Hypothalamus (tissue), 51 donors: ENCODE results near the gene INTS11.

Experiments
- DNase-seq, 51 donors: peaks; one replicate each; lab custom pipeline; 2025; lab: John Stamatoyannopoulos, UW

Gene INTS11

GRCh38 chr1:1358433-1359271 lies 34.2 kb upstream of the INTS11 start, which contains the start of gene MXRA8:
TSS of gene MXRA8 (minus strand) at chr1:1358555. CDS start at chr1:1358504, 51 bp downstream.
- peak in 16 of 51 donors; percentile 14 to 71 (median 36) for DNase-seq

- no peak for DNase-seq
These were observed 33.5 kb upstream of the INTS11 start for GRCh38 chr1:1357871-1358432.

- no peak for DNase-seq
These were observed 32.4 kb upstream of the INTS11 start for GRCh38 chr1:1356796-1357401.

- DNase-seq: no peak
These were observed 31.8 kb upstream of the INTS11 start for GRCh38 chr1:1356166-1356795.

GRCh38 chr1:1355416-1355815 lies 31.0 kb upstream of the INTS11 start:
- peak in 11 of 51 donors; percentile 8 to 62 (median 24) for DNase-seq

GRCh38 chr1:1354271-1355247 lies 30.1 kb upstream of the INTS11 start:
- DNase-seq: no peak

- no peak for DNase-seq
These were observed 29.1 kb upstream of the INTS11 start for GRCh38 chr1:1353389-1354151.

GRCh38 chr1:1352786-1353388 lies 28.4 kb upstream of the INTS11 start:
- DNase-seq: no peak

GRCh38 chr1:1351511-1352427 lies 27.3 kb upstream of the INTS11 start:
- no peak for DNase-seq

GRCh38 chr1:1349256-1350012 lies 25.0 kb upstream of the INTS11 start, which contains the start of gene DVL1:
TSS of gene DVL1 (minus strand) at chr1:1349418. CDS start at chr1:1349065, 353 bp downstream.
- DNase-seq: peak in 36 of 51 donors; percentile 17 to 82 (median 55)

- DNase-seq: peak in 3 of 51 donors; percentile 27 to 43 (median 37)
These were observed 24.2 kb upstream of the INTS11 start for GRCh38 chr1:1348420-1349255.

- no peak for DNase-seq
These were observed 23.4 kb upstream of the INTS11 start for GRCh38 chr1:1347663-1348419.

GRCh38 chr1:1347026-1347595 lies 22.7 kb upstream of the INTS11 start:
- no peak for DNase-seq

- no peak for DNase-seq
These were observed 22.0 kb upstream of the INTS11 start for GRCh38 chr1:1346501-1346890.
